Endodermal cell (in vitro differentiated cells): ENCODE measurements around the gene ANKRD10. TPM values are rescaled to one million over a fixed set of nuclear protein-coding genes. Genes with fewer than 3 reads are reported as not detected.

Experiments used
- DNase-seq: peaks from one replicate; pipeline ENCODE4 v3.0.0-alpha.2; 2017
- H3K27ac ChIP-seq: 2 replicates; pipeline ENCODE4 v1.5.1; 2013; ENCODE audit warnings: mild to moderate bottlenecking, low read depth, low read length, moderate library complexity
- H3K27me3 ChIP-seq: 2 replicates; pipeline ENCODE4 v1.6.1; 2013; ENCODE audit warnings: mild to moderate bottlenecking, low read length, moderate library complexity; ENCODE audit not compliant: insufficient read depth, control insufficient read depth, poor library complexity, severe bottlenecking
- H3K36me3 ChIP-seq: 2 replicates; pipeline ENCODE4 v1.7.0; 2013; ENCODE audit warnings: mild to moderate bottlenecking, low read length, moderate library complexity; ENCODE audit not compliant: control insufficient read depth, insufficient read depth
- H3K4me1 ChIP-seq: one replicate; pipeline ENCODE4 v1.7.0; 2013; ENCODE audit warnings: low read length; ENCODE audit not compliant: control insufficient read depth, insufficient read depth
- H3K4me3 ChIP-seq: 2 replicates; pipeline ENCODE4 v1.5.1; 2013; ENCODE audit warnings: mild to moderate bottlenecking, low read length, moderate library complexity
- H3K9ac ChIP-seq: 2 replicates; pipeline ENCODE4 v1.6.1; 2013; ENCODE audit warnings: mild to moderate bottlenecking, low read length, moderate library complexity; ENCODE audit not compliant: poor library complexity, severe bottlenecking; ENCODE audit errors: extremely low read depth
- H3K9me3 ChIP-seq: 2 replicates; pipeline ENCODE4 v1.6.1; 2013; ENCODE audit warnings: mild to moderate bottlenecking, low read length, moderate library complexity; ENCODE audit not compliant: control insufficient read depth
- H3K27ac Mint-ChIP-seq: 2 replicates; pipeline ENCODE4 v1.8.0; 2020; ENCODE audit warnings: mixed read lengths
- H3K27me3 Mint-ChIP-seq: 2 replicates; pipeline ENCODE4 v1.8.0; 2021; ENCODE audit warnings: mild to moderate bottlenecking, mixed read lengths; ENCODE audit not compliant: insufficient read depth
- H3K36me3 Mint-ChIP-seq: 2 replicates; pipeline ENCODE4 v1.8.0; 2020; ENCODE audit warnings: low read depth, mixed read lengths
- H3K4me1 Mint-ChIP-seq: 2 replicates; pipeline ENCODE4 v1.8.0; 2020; ENCODE audit warnings: mixed read lengths
- H3K4me3 Mint-ChIP-seq: 2 replicates; pipeline ENCODE4 v1.8.0; 2020; ENCODE audit warnings: mild to moderate bottlenecking, moderate library complexity, mixed read lengths
- H3K9me3 Mint-ChIP-seq: 2 replicates; pipeline ENCODE4 v1.8.0; 2020; ENCODE audit warnings: mild to moderate bottlenecking, mixed read lengths
- WGBS, 2 experiments: methylation state at CpG; one replicate each; pipeline versions ENCODE4 v1.1.5 to v1.1.7; 2013; ENCODE audit warnings: missing lambda C conversion rate in 2 of 2, mixed read lengths in 1 of 2; ENCODE audit not compliant: insufficient coverage in 1 of 2, insufficient read length in 1 of 2; 5-methylcytosine and 5-hydroxymethylcytosine counted together
- total RNA-seq, 2 donors: library from RNA; stranded (reverse); fragmentation: NEBNext Ultra II Directional in 1 of 2; extraction: Animal tissue kit (Norgen Biotek cat#: 25700) in 1 of 2; gene quantifications; 2 replicates in 1 of 2; 3 replicates in 1 of 2; pipeline ENCODE4 v1.2.1, GENCODE V29; 2021
- TF ChIP-seq, protein P1 (sequence below): fragments of 200-600 bp; sonication (generic); conservative IDR thresholded peaks from 2 replicates; pipeline ENCODE4 v1.5.0; 2021; ENCODE audit warnings: antibody characterized with exemption, mild to moderate bottlenecking

Gene ANKRD10
- total RNA-seq, 2 donors from 2014 or later = 148 to 182 TPM

DNA sequence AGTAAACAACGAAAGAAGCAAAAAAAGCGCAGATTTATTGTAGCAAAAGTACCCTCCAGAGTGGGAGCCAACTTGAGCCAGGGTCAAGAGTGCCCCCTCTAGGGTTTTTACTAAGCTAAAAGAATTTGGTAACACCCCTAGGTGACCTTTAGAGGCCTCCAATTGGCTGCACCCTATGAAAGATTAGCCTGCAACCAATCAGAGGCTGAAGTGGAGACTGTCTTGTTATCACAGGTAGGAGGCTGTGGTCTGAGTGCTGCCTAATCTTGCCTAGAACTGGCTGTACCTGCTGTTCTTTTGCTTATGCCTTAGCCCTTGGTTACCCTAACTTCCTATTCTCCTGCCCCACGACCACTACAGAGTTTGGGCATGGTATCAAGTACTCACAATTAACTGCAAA is 38.3 kb downstream of the ANKRD10 start:
- TF ChIP-seq, protein P1, sequence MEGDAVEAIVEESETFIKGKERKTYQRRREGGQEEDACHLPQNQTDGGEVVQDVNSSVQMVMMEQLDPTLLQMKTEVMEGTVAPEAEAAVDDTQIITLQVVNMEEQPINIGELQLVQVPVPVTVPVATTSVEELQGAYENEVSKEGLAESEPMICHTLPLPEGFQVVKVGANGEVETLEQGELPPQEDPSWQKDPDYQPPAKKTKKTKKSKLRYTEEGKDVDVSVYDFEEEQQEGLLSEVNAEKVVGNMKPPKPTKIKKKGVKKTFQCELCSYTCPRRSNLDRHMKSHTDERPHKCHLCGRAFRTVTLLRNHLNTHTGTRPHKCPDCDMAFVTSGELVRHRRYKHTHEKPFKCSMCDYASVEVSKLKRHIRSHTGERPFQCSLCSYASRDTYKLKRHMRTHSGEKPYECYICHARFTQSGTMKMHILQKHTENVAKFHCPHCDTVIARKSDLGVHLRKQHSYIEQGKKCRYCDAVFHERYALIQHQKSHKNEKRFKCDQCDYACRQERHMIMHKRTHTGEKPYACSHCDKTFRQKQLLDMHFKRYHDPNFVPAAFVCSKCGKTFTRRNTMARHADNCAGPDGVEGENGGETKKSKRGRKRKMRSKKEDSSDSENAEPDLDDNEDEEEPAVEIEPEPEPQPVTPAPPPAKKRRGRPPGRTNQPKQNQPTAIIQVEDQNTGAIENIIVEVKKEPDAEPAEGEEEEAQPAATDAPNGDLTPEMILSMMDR = no peak
- H3K4me3 ChIP-seq = no peak overlapping the region
- H3K36me3 ChIP-seq = no peaks in the 10 kb centered on the region
- WGBS, 2 experiments = 90 to 100% methylated on average over 3 of the region's 3 CpGs
- H3K9ac ChIP-seq = no peak overlapping the region
- Mint-ChIP-seq H3K4me1 (peaks cover 4% of the 10 kb centered on the region), H3K27ac (no peak overlapping the region), H3K4me3 (no peak overlapping the region), H3K27me3 (peaks cover 3% of the 10 kb centered on the region), H3K36me3 (no peaks in the 10 kb centered on the region), H3K9me3 (no peaks in the 10 kb centered on the region)
- no peaks in the 10 kb centered on the region for H3K4me1 ChIP-seq
- no peak overlapping the region for H3K27ac ChIP-seq
- peak; percentile 67 for DNase-seq
- no peaks in the 10 kb centered on the region for H3K9me3 ChIP-seq
- no peaks in the 10 kb centered on the region for H3K27me3 ChIP-seq

DNA sequence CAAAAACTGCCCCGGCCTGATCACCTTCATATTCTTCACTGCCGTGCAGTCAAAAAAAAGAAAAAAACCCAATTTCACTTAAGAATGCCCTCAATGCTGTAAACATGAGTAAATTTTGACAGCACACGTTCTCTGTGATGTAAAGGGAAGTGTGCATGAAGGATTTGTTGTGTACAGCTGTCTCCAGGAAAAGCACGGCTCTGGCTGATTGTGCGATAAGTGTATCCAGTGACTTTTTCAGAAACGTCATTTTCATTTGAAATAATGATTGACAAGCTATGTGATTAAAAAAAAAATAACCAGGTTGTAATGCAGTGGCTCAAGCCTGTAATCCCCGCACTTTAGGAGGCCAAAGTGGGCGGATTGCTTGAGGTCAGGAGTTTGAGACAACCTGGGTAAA is 39.6 kb downstream of the ANKRD10 start:
- no peak overlapping the region for H3K4me3 Mint-ChIP-seq
- 90 to 92% methylated on average over 8 of the region's 8 CpGs for WGBS, 2 experiments
- no peaks in the 10 kb centered on the region for H3K4me1 ChIP-seq
- H3K9me3 Mint-ChIP-seq = no peaks in the 10 kb centered on the region
- H3K4me3 ChIP-seq = peak overlapping the region; percentile 79
- peaks cover 11% of the 10 kb centered on the region for H3K27me3 Mint-ChIP-seq
- no peak overlapping the region for H3K27ac Mint-ChIP-seq
- no peak overlapping the region for H3K27ac ChIP-seq
- TF ChIP-seq, protein P1 = no peak
- H3K36me3 ChIP-seq = no peaks in the 10 kb centered on the region
- H3K27me3 ChIP-seq = no peaks in the 10 kb centered on the region
- no peaks in the 10 kb centered on the region for H3K36me3 Mint-ChIP-seq
- DNase-seq = no peak
- no peak overlapping the region for H3K9ac ChIP-seq
- H3K4me1 Mint-ChIP-seq = peaks cover 4% of the 10 kb centered on the region
- H3K9me3 ChIP-seq = no peaks in the 10 kb centered on the region

DNA sequence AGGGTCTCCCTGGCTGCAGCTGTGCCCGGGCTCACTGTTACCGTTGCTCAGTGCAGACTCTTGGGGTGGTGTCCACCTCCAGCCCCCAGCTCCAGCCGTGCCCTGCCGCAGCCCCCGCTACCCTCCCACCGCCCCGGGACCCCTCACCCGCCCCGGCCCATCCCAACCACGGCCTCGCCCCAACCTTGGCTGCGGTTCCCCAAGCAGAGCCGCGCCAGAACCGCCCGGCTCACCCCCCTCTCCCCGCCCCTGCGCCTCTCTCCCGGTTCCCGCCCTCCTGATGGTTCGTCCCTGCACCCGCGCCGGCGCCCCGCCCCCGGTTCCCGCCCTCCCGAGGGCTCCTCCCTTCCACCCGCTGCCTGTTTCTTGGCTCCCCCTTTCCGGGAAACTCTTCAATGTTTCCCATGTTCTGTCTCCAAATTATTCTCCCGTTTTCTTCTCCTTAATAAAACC is 40.3 kb downstream of the ANKRD10 start:
- Mint-ChIP-seq H3K36me3 (no peaks in the 10 kb centered on the region), H3K27me3 (peaks cover 17% of the 10 kb centered on the region), H3K27ac (no peak overlapping the region), H3K9me3 (no peaks in the 10 kb centered on the region), H3K4me3 (no peak overlapping the region), H3K4me1 (peaks cover 4% of the 10 kb centered on the region)
- Histone ChIP-seq H3K27ac (no peak overlapping the region), H3K9ac (peak overlapping the region; percentile 25), H3K36me3 (no peaks in the 10 kb centered on the region), H3K27me3 (no peaks in the 10 kb centered on the region), H3K4me1 (no peaks in the 10 kb centered on the region), H3K9me3 (no peaks in the 10 kb centered on the region), H3K4me3 (peak overlapping the region; percentile 79)
- TF ChIP-seq, protein P1 = no peak
- DNase-seq = peak; percentile 94
- 6 to 17% methylated on average over 2 to 32 of the region's 32 CpGs for WGBS, 2 experiments
